Tibial nerve (tissue), 4 donors: Measurements from ENCODE around the gene STS. TPM values are rescaled to one million over a fixed set of nuclear protein-coding genes. Genes with fewer than 3 reads are reported as not detected.

ENCODE experiments used
- DNase-seq, 2 donors: peaks; one replicate each; pipeline ENCODE4 v3.0.0-alpha.2; 2019; ENCODE audit warnings: low spot score in 2 of 2
- H3K27ac ChIP-seq, 4 donors: fragments of 200-600 bp; sonication (generic) in 3 of 4; one replicate each; pipeline ENCODE4 v1.5.1; 2017 to 2019; ENCODE audit warnings: mild to moderate bottlenecking in 1 of 4
- H3K27me3 ChIP-seq, 2 donors: fragments of 200-600 bp; sonication (generic) in 1 of 2; one replicate each; pipeline versions ENCODE4 v1.5.1 to v1.6.0; 2017 to 2019
- H3K36me3 ChIP-seq, 3 donors: fragments of 200-600 bp; sonication (generic); one replicate each; pipeline ENCODE4 v1.5.1; 2018 to 2019
- H3K4me1 ChIP-seq, 4 donors: fragments of 200-600 bp; sonication (generic) in 3 of 4; one replicate each; pipeline ENCODE4 v1.5.1; 2017 to 2019
- H3K4me3 ChIP-seq, 4 donors: fragments of 200-600 bp; sonication (generic) in 3 of 4; one replicate each; pipeline ENCODE4 v1.5.1; 2017 to 2019; ENCODE audit warnings: mild to moderate bottlenecking in 1 of 4, moderate library complexity in 1 of 4
- H3K9me3 ChIP-seq, 4 donors: fragments of 200-600 bp; sonication (generic) in 3 of 4; one replicate each; pipeline ENCODE4 v1.5.1; 2017 to 2019
- EP300 ChIP-seq, 2 donors: sonication (generic); formaldehyde crosslinking; IDR thresholded peaks; one replicate each; pipeline ENCODE4 v1.6.1; 2017; ENCODE audit warnings: antibody characterized with exemption in 2 of 2, mild to moderate bottlenecking in 1 of 2
- POLR2A ChIP-seq, 2 donors: fragments of 450-650 bp; IDR thresholded peaks; one replicate each; pipeline ENCODE4 v1.6.1; 2017; ENCODE audit warnings: antibody characterized with exemption in 2 of 2, mild to moderate bottlenecking in 2 of 2, moderate library complexity in 2 of 2
- WGBS, 2 donors: methylation state at CpG; one replicate each; pipeline ENCODE4 v1.1.5; 2018; 5-methylcytosine and 5-hydroxymethylcytosine counted together
- total RNA-seq, 4 donors: library from RNA; depleted of rRNA; stranded (reverse); fragments of >200 nt; gene quantifications; one replicate each; pipeline ENCODE4 v1.1.0, GENCODE V29; 2016
- TF ChIP-seq, protein P1 (sequence below), 5 experiments: fragments of 200-600 bp in 3 of 5; fragments of 450-650 bp in 2 of 5; sonication (generic) in 3 of 5; IDR thresholded peaks; one replicate each; pipeline ENCODE4 v1.5.1; 2016 to 2019; ENCODE audit warnings: antibody characterized with exemption in 5 of 5, mild to moderate bottlenecking in 3 of 5, moderate library complexity in 2 of 5

The STS gene
- total RNA-seq, 4 donors from 2014 or later = 6.9 to 9.6 (median 8.7) TPM

DNA sequence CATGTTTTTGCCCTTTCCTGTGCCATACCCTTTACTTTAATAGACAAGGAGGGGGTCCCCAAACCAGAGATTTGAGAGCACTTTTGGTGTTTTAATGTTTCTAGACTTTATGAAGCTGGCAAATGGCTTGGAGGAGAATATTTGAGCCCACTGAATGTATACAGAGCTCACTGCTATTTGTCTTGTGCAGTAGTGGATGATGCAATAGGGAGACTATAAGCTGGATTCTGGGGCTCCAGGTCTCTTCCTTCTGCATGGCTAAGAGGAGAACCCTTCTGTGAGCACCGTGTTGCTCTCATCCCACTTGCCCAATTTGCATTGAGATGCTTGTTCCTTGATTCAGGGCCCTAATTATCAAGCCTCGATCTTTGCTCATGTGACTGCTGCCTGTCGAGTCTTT lies 9.4 kb downstream of the STS start:
- TF ChIP-seq, protein P1, sequence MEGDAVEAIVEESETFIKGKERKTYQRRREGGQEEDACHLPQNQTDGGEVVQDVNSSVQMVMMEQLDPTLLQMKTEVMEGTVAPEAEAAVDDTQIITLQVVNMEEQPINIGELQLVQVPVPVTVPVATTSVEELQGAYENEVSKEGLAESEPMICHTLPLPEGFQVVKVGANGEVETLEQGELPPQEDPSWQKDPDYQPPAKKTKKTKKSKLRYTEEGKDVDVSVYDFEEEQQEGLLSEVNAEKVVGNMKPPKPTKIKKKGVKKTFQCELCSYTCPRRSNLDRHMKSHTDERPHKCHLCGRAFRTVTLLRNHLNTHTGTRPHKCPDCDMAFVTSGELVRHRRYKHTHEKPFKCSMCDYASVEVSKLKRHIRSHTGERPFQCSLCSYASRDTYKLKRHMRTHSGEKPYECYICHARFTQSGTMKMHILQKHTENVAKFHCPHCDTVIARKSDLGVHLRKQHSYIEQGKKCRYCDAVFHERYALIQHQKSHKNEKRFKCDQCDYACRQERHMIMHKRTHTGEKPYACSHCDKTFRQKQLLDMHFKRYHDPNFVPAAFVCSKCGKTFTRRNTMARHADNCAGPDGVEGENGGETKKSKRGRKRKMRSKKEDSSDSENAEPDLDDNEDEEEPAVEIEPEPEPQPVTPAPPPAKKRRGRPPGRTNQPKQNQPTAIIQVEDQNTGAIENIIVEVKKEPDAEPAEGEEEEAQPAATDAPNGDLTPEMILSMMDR (IDR thresholded peaks at IDR 0.05) = no peak
- TF ChIP-seq EP300 (IDR thresholded peaks at IDR 0.05) (no peak), POLR2A (IDR thresholded peaks at IDR 0.05) (no peak)
- H3K4me3 ChIP-seq = no peak overlapping the region
- 83 to 86% methylated on average over 3 of the region's 3 CpGs for WGBS, 2 donors
- no peak for DNase-seq
- H3K4me1 ChIP-seq = no peaks in the 10 kb centered on the region
- H3K36me3 ChIP-seq = no peaks in the 10 kb centered on the region
- H3K27me3 ChIP-seq = no peaks in the 10 kb centered on the region
- no peak overlapping the region for H3K27ac ChIP-seq
- no peaks in the 10 kb centered on the region for H3K9me3 ChIP-seq

DNA sequence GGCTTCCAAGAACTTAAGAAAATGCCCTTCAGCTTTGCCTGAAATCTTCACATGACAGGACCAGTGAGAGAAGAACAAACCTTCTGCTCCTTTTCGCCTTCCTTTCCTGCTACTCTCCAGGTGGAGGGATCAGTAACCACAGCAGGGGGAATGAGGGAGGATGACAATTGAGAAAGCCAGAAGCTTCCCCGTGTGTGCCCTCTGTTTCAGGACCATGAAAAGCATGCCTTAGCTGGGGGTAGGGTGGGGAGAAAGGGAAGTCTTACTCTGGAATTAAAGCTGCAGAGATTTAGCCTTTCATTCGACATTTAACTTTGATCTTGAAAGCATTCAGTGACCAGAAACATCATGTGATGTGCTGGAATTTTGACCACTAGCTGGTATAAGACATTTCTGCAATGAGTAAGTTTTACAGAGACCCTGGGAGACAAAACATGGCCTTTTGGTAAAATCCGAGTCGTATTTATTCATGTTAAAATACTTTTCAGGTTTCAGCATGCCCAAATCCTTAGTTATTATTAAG lies 11.0 kb downstream of the STS start:
- DNase-seq = no peak
- Histone ChIP-seq H3K36me3 (no peaks in the 10 kb centered on the region), H3K4me1 (no peaks in the 10 kb centered on the region), H3K9me3 (no peaks in the 10 kb centered on the region), H3K4me3 (no peak overlapping the region), H3K27me3 (no peaks in the 10 kb centered on the region), H3K27ac (no peak overlapping the region)
- 49 to 64% methylated on average over 5 of the region's 5 CpGs for WGBS, 2 donors
- TF ChIP-seq POLR2A (IDR thresholded peaks at IDR 0.05) = no peak
- no peak for TF ChIP-seq EP300 (IDR thresholded peaks at IDR 0.05)
- TF ChIP-seq, protein P1 (IDR thresholded peaks at IDR 0.05) = no peak

DNA sequence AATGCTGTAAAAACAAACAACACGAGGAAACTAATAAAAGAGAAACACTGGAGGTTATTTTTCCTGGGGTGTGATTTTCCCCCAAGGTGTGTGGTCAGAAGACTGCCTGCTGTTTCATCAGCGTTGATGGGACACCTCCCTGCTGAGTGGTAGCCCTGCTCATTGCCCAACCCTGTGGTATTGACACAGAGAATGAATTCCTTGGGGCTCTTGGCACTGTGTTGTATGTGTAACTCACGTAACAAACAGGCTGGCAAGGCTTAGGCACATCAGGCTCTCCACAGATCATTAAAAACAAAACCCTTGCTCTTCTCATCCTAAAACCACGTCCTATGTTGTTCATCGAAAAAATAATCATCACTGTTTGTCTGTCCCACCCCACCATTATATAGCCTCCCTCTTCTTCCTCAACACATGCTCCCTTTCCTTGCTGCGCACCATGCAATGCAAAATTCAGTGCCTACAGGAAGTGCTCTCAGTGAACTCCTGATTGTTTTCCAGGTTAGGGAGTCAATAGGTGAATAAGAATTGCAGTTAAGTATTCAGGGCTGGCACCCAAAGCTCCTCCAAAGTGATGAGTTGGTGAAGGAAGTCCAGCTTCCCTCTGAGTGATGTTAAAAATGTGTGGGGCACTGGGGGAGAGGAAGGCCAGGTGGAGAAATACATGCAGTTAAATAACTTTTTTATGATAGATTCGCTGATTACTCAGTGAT lies 11.8 kb downstream of the STS start:
- Histone ChIP-seq H3K9me3 (no peaks in the 10 kb centered on the region), H3K4me3 (no peak overlapping the region), H3K36me3 (no peaks in the 10 kb centered on the region), H3K27me3 (no peaks in the 10 kb centered on the region), H3K27ac (no peak overlapping the region), H3K4me1 (no peaks in the 10 kb centered on the region)
- DNase-seq = no peak
- TF ChIP-seq POLR2A (IDR thresholded peaks at IDR 0.05) = no peak
- TF ChIP-seq, protein P1 (IDR thresholded peaks at IDR 0.05) = no peak
- no peak for TF ChIP-seq EP300 (IDR thresholded peaks at IDR 0.05)
- WGBS, 2 donors = 73% methylated on average over 7 of the region's 7 CpGs

DNA sequence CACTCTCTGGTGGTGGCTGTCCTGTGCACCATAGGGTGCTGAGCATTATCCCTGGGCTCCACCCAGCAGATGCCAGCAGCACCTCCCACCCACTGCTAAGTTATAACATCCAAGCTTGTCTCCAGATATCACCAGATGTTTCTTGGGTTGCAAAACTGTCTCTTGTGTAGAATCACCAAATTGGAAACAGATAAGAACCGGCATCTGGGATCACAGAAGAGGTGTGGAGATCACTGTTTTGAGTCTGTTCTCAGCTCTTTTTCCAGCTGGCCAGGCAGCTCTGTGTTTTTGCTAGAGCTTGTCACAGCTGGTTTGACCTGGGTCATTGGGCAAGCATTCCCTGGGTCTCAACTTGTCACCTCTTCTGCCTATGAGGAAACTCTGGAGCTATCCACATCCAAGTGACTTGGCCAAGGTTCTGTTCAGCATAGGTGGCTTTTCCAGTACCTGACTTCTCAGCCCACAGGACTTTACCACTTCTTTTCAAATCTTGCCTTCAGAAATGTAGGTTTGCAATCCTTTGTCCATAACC lies 15.7 kb downstream of the STS start:
- H3K36me3 ChIP-seq = no peaks in the 10 kb centered on the region
- H3K9me3 ChIP-seq = no peaks in the 10 kb centered on the region
- no peaks in the 10 kb centered on the region for H3K4me1 ChIP-seq
- H3K27me3 ChIP-seq = no peaks in the 10 kb centered on the region
- TF ChIP-seq, protein P1 (IDR thresholded peaks at IDR 0.05) = no peak
- TF ChIP-seq POLR2A (IDR thresholded peaks at IDR 0.05) (no peak), EP300 (IDR thresholded peaks at IDR 0.05) (no peak)
- DNase-seq = no peak
- 63% methylated on average over 1 of the region's 1 CpG; no CpG with 5 or more reads in 1 of the 2 donors for WGBS, 2 donors
- H3K4me3 ChIP-seq = no peak overlapping the region
- no peak overlapping the region for H3K27ac ChIP-seq

DNA sequence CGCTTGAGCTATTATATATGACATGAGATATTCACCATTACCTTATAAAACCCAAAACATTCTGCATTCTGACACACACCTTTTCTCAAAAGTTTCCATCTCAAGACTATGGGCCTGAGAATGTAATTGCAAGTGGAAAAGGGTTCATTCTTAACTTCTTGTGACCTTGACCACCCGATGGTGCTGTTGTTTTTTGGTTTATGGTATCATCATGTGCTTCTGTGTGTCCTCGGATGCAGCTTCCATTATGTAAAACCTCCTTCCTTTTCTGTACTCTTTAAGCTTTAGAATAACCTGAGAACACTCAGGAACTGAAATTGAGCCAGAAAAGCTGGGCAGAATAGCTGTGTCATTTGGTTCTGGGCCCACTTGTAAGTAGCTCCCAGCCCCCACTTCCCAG lies 16.7 kb downstream of the STS start:
- H3K36me3 ChIP-seq = no peaks in the 10 kb centered on the region
- H3K4me1 ChIP-seq = no peaks in the 10 kb centered on the region
- WGBS, 2 donors = 75 to 79% methylated on average over 3 of the region's 3 CpGs
- H3K9me3 ChIP-seq = no peaks in the 10 kb centered on the region
- H3K4me3 ChIP-seq = no peak overlapping the region
- H3K27me3 ChIP-seq = no peaks in the 10 kb centered on the region
- DNase-seq = no peak
- no peak overlapping the region for H3K27ac ChIP-seq
- no peak for TF ChIP-seq EP300 (IDR thresholded peaks at IDR 0.05)
